ENCODE results near the gene UNC45B.
"Not testable (repeated sequence)": the region's sequence is repeated elsewhere in the genome, so short reads cannot be mapped to it uniquely, and the experiment has no call there.

Gene UNC45B, protein sequence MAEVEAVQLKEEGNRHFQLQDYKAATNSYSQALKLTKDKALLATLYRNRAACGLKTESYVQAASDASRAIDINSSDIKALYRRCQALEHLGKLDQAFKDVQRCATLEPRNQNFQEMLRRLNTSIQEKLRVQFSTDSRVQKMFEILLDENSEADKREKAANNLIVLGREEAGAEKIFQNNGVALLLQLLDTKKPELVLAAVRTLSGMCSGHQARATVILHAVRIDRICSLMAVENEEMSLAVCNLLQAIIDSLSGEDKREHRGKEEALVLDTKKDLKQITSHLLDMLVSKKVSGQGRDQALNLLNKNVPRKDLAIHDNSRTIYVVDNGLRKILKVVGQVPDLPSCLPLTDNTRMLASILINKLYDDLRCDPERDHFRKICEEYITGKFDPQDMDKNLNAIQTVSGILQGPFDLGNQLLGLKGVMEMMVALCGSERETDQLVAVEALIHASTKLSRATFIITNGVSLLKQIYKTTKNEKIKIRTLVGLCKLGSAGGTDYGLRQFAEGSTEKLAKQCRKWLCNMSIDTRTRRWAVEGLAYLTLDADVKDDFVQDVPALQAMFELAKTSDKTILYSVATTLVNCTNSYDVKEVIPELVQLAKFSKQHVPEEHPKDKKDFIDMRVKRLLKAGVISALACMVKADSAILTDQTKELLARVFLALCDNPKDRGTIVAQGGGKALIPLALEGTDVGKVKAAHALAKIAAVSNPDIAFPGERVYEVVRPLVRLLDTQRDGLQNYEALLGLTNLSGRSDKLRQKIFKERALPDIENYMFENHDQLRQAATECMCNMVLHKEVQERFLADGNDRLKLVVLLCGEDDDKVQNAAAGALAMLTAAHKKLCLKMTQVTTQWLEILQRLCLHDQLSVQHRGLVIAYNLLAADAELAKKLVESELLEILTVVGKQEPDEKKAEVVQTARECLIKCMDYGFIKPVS

GRCh38 chr17:35147375-35147905 is at the start of gene UNC45B:
TSS of gene UNC45B (plus strand) at chr17:35147817. CDS start at chr17:35148264, 447 bp downstream.
- DNase-seq = peak in 1 of 10 donors; percentile 40
- intact Hi-C loops (cut with DNase I) = loop anchor here (10.0 kb wide), 1 partner anchor 427 kb away; the partner anchor contains the start of gene PEX12

DNA sequence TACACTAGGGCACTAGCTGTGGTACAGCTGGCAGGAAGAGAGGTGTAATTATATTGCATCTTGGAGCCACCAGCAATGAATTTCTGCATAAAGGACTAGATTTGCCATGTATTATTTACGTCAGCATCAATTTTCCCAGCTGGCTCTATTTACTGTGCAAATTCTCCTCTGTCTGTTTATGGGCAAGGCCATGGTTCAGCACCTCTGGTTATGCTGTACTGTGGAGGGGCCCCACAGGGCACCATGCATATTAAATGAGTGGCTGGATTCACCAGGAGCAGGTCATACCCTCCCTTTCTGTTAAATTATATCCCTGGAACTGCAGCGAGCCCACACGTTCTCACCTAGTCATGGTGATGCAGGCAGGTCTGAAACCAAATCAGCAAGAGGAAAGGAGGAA is 47.7 kb upstream of the UNC45B start:
- intact Hi-C loops (cut with DNase I) = loop anchor here (10.0 kb wide), 1 partner anchor 135 kb away; the partner anchor contains the start of genes CCT6B and ZNF830
- DNase-seq = peak in 1 of 10 donors; percentile 22

DNA sequence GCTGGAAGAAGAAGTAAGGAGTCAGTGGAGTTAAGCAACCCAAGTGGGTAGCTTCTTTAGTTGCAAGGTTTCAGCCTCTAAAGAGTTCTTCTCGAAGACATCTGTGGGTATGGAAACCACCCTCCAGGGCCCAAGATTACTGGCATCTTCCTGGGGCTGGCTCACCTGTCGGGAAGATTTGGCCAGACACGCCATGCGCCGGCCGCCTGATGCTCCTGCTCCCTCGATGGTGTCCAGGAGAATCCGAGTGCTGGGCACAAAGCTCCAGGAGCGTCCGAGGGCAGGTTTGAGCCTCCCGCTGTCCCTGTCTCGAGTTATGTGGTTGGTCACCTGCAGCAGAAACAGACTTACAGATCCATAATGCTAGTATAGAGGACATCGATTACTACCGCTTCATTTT is 46.6 kb upstream of the UNC45B start:
- intact Hi-C loops (cut with DNase I) = no loop called here
- DNase-seq = peak in 1 of 10 donors; percentile 73

- no peak for DNase-seq
- intact Hi-C loops (cut with DNase I) = no loop called here
Measured at GRCh38 chr17:35101725-35102124, 45.9 kb upstream of the UNC45B start.

GRCh38 chr17:35103271-35103670 is 44.3 kb upstream of the UNC45B start:
- intact Hi-C loops (cut with DNase I) = no loop called here
- no peak for DNase-seq

DNA sequence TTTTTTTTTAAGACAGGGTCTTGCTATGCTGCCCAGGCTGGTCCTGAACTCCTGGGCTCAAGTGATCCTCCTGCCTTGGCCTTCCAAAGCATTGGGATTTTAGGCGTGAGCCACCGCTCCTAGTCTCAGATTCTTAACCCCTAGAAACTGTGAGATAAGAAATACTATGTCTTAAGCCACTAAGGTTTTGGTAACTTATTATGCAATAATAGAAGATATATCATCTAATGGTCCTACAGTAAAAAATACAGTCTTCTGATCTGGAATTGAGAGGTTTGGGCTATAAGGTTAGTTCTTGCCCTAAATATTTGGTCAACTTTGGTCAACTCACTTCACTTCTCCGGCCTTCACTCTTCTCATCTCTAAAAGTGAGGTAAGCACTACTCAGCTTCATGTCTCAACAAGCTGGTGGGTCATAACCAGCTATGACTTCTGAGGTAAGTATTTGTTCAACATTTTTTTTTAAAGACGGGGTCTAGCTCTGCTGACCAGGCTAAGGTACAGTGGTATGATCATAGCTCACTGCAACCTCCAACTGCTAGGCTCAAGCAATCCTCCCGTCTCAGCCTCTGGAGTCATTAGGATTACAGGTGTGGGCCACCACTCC is 42.7 kb upstream of the UNC45B start:
- no peak for DNase-seq
- intact Hi-C loops (cut with DNase I) = no loop called here

- intact Hi-C loops (cut with DNase I) = not testable (repeated sequence)
Measured at GRCh38 chr17:35110791-35111190, 36.8 kb upstream of the UNC45B start.

DNA sequence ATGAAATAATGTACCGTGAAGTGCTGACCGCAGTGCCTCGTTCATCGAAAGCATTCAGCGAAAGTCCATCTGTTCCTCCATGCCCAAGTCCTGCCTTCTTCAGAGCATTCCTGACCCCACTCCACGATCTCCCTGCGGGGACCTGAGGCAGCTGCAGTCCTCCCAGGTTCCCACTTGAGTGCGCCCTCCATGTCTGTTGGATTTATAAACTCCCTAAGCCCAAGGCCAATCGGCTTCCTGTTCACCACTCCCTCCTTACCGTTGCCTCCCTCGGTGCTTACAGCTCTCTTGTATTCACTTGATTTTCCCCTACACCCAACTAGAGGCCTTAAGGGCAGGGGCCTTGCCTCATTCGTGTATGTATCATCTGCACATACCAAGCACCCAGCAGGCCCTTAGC is 30.8 kb upstream of the UNC45B start:
- DNase-seq = no peak
- intact Hi-C loops (cut with DNase I) = no loop called here

More at GRCh38 chr17:35110791-35111190, 36.8 kb upstream of the UNC45B start:
- peak in 2 of 10 donors; percentile 55 to 66 for DNase-seq

- peak in 1 of 10 donors; percentile 43 for DNase-seq
- intact Hi-C loops (cut with DNase I) = no loop called here
Measured at GRCh38 chr17:35117984-35118383, 29.6 kb upstream of the UNC45B start.

- peak; percentile 42 to 96 (median 68) for DNase-seq
- intact Hi-C loops (cut with DNase I) = loop anchor here (1.0 to 5.0 kb wide), 3 partner anchors 121 to 699 kb away; no protein-coding TSS in a partner anchor
Measured at GRCh38 chr17:35119370-35120165, 28.0 kb upstream of the UNC45B start, which contains the start of gene RAD51D. TSS of gene RAD51D (minus strand) at chr17:35119860. CDS start at chr17:35119613, 247 bp downstream.

GRCh38 chr17:35121315-35121714 is 26.3 kb upstream of the UNC45B start, which contains the start of gene FNDC8:
TSS of gene FNDC8 (plus strand) at chr17:35121615. CDS start at chr17:35121694, 79 bp downstream.
- DNase-seq = peak in 2 of 10 donors; percentile 39 to 43
- intact Hi-C loops (cut with DNase I) = loop anchor here (5.0 kb wide), 1 partner anchor 579 kb away; no protein-coding TSS in a partner anchor

GRCh38 chr17:35127751-35128514 is 19.7 kb upstream of the UNC45B start:
- peak in 1 of 10 donors; percentile 9 for DNase-seq
- intact Hi-C loops (cut with DNase I) = no loop called here

DNA sequence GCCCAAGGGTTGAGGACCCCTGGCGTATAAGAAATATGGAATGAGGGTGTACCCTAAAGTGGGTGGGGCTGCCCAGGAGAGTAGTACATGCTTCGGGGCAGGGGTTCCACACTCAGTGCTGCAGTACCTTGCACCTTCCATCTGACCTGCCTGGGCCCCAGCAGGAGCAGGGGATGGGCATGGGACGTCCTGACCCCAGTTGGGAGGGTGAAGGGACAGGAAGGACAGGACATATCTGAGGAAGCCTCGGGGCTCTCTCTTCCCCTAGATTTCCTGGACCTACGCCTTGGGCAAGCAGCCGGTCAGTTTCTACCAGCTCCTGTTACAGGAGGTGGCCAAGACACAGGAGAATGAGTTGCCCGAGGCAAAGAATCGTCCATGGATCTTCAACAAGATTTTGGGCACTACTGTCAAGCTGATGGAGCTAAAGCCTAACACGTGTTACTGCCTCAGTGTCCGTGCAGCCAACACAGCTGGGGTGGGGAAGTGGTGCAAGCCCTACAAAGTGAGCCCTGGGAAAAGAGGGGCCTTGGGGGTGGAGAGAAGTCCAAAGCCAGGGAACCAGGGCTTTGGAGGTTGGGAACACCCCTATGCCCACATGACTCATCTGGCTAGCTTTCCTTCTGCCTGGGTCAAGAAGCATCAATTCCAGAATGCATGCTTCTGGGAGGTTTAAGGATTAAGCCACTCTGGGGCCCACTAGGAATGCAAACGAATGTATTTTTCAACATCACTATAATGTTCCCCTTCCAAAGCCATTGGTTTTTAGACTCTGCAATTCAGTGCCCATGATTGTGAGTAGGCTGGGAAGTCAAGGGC is 18.3 kb upstream of the UNC45B start:
- intact Hi-C loops (cut with DNase I) = no loop called here
- DNase-seq = peak in 1 of 10 donors; percentile 32

DNA sequence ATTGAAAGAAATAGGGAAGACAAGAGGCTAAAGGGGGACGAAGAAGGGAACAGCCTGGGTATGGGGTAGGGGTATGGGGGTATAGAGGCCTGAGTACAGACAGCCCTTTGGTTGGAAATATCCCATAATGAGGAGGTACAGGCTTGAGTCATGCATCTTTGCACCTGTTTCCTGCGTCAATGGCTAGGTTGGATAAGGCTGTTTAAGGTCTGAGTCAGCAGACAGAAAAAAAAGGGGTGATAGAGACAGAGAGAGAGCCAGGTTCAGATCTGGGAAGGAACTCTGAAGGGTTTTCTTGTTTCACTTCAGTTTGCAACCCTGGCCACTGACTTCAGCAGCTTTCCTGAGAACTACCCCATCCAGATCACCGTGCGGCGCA is 17.7 kb upstream of the UNC45B start:
- intact Hi-C loops (cut with DNase I) = no loop called here
- DNase-seq = peak in 1 of 10 donors; percentile 4

GRCh38 chr17:35130392-35130791 is 17.2 kb upstream of the UNC45B start:
- peak in 1 of 10 donors; percentile 39 for DNase-seq
- intact Hi-C loops (cut with DNase I) = no loop called here

GRCh38 chr17:35132099-35132498 is 15.5 kb upstream of the UNC45B start:
- intact Hi-C loops (cut with DNase I) = no loop called here
- DNase-seq = peak in 1 of 10 donors; percentile 40

DNA sequence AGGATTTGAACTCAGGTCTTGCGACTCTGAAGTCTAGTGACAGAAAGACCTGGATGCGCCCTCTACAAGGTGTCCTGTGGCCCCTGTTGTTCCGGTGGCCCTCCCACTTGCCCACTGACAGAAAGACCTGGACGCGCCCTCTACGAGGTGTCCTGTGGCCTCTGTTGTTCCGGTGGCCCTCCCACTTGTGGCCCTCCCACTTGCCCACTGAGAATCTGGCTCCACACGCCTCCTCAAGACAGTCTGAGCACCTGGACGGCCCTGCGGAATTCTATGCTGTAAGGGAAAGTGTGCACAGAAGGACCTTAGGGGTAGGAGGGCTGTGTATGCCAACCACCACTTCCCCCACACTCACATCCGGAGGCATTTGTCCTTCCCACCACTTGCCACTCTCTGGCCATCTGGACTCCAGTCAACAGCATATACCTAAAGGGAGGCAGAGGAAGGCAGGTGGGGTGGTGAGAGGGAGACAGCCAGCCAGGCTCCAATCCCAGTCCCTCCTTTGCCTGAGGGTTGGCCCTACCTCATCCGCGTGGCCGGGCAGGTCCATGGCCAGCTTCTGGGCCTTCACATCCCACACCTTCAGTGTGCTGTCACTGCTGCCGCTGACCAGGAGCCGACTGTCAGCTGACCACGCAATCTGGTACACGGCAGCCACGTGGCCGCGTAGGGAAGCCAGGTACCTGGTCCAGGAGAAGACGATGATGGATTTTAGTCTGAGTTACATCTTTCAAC is 14.6 kb upstream of the UNC45B start:
- intact Hi-C loops (cut with DNase I) = no loop called here
- DNase-seq = peak in 1 of 10 donors; percentile 70
